Sigmoid colon (tissue), 7 donors: ENCODE measurements around the gene KCND3. TPM values are rescaled to one million over a fixed set of nuclear protein-coding genes. Genes with fewer than 3 reads are reported as not detected.

Source experiments
- DNase-seq: peaks from one replicate; pipeline ENCODE4 v3.0.0-alpha.2; 2019
- H3K27ac ChIP-seq, 4 donors: fragments of 200-600 bp; sonication (generic); one replicate each; pipeline ENCODE4 v1.5.1; 2016 to 2019; ENCODE audit warnings: mild to moderate bottlenecking in 1 of 4
- H3K27me3 ChIP-seq, 3 donors: fragments of 200-600 bp; sonication (generic); one replicate each; pipeline ENCODE4 v1.5.1; 2019; ENCODE audit warnings: mild to moderate bottlenecking in 1 of 3
- H3K36me3 ChIP-seq, 4 donors: fragments of 200-600 bp; sonication (generic); one replicate each; pipeline ENCODE4 v1.5.1; 2016 to 2019
- H3K4me1 ChIP-seq, 4 donors: fragments of 200-600 bp; sonication (generic); one replicate each; pipeline ENCODE4 v1.5.1; 2017 to 2019
- H3K4me3 ChIP-seq, 4 donors: fragments of 200-600 bp; sonication (generic); one replicate each; pipeline ENCODE4 v1.5.1; 2017 to 2019; ENCODE audit warnings: mild to moderate bottlenecking in 2 of 4, moderate library complexity in 1 of 4
- H3K9me3 ChIP-seq, 4 donors: fragments of 200-600 bp in 3 of 4; sonication (generic) in 3 of 4; one replicate each; pipeline versions ENCODE4 v1.5.1 to v1.6.1; 2013 to 2019
- EP300 ChIP-seq, 4 donors: sonication (generic); formaldehyde crosslinking; IDR thresholded peaks; one replicate each; pipeline ENCODE4 v1.6.1; 2017; ENCODE audit warnings: antibody characterized with exemption in 4 of 4
- POLR2A ChIP-seq, 2 donors: fragments of 450-650 bp; IDR thresholded peaks; one replicate each; pipeline ENCODE4 v1.6.1; 2016; ENCODE audit warnings: antibody characterized with exemption in 2 of 2, mild to moderate bottlenecking in 2 of 2, moderate library complexity in 2 of 2
- POLR2AphosphoS5 ChIP-seq, 4 donors: sonication (generic); formaldehyde crosslinking; IDR thresholded peaks; one replicate each; pipeline ENCODE4 v1.6.1; 2017; ENCODE audit warnings: antibody characterized with exemption in 4 of 4
- WGBS, 2 donors: extraction: QIAGEN DNeasy Blood & Tissue Kit; methylation state at CpG; one replicate each; pipeline ENCODE4 v1.1.7; 2013; 5-methylcytosine and 5-hydroxymethylcytosine counted together
- intact Hi-C: fragments of 100-400 bp; cut with DNase I; formaldehyde crosslinking; loops from one replicate; pipeline ENCODE4 v1.15.1; 2023
- polyA plus RNA-seq, 3 donors: library from polyadenylated mRNA; stranded (reverse); fragments of 200-250 nt; gene quantifications; one replicate each; pipeline ENCODE4 v1.2.3, GENCODE V29; 2013
- total RNA-seq, 4 donors: library from RNA; depleted of rRNA; stranded (reverse); fragments of >200 nt; gene quantifications; one replicate each; pipeline ENCODE4 v1.1.0, GENCODE V29; 2016
- TF ChIP-seq, protein P1 (sequence below), 4 experiments: fragments of 450-650 bp in 3 of 4; fragments of 200-600 bp in 1 of 4; IDR thresholded peaks; one replicate each; pipeline ENCODE4 v1.5.1; 2016 to 2019; ENCODE audit warnings: antibody characterized with exemption in 4 of 4, mild to moderate bottlenecking in 3 of 4, moderate library complexity in 2 of 4
- donor health status: healthy with polysubstance abuse.
- donor health status: Bipolar disorder and iron deficiency.
- donor health status: healthy.

The KCND3 gene
- 10 to 100 TPM in 3 of 4 donors, 1 to 10 TPM in 1; 5.9 to 18.3 (median 13.8) TPM for total RNA-seq
- 1 to 10 TPM in 1 of 3 donors, under 1 TPM in 2; 0.23 to 4.5 (median 0.60) TPM for polyA plus RNA-seq

DNA sequence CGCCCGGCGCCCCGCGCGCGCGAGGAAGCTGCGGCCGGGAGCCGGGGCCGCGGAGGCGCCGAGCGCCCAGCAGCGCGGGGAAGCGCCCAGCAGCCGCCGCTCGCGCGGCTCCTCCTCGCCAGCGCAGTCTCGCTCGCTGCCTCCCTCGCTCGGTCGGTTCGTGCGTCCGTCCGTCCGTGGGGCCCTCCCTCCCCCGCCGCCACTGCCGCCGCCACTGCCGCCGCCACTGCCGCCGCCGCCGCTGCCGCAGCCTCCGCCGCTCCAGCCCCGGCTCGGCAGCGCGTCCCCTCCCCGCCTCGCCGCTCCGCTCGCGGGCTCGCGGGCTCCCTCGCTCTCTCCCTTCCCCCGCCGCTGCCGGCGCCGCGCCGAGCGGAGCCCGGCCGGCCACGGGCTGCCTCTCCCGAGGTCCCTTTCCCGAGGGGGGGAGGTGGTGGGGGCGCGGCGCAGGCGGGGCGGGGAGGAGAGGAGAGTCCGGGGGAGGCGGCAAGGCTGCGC lies at the start of gene KCND3:
KCND3 (minus strand) TSS at position 138 of the 495 bp plus-strand sequence.
- H3K9me3 ChIP-seq = no peaks in the 10 kb centered on the region
- TF ChIP-seq EP300 (IDR thresholded peaks at IDR 0.05) (no peak), POLR2AphosphoS5 (IDR thresholded peaks at IDR 0.05) (no peak), POLR2A (IDR thresholded peaks at IDR 0.05) (no peak)
- TF ChIP-seq, protein P1, sequence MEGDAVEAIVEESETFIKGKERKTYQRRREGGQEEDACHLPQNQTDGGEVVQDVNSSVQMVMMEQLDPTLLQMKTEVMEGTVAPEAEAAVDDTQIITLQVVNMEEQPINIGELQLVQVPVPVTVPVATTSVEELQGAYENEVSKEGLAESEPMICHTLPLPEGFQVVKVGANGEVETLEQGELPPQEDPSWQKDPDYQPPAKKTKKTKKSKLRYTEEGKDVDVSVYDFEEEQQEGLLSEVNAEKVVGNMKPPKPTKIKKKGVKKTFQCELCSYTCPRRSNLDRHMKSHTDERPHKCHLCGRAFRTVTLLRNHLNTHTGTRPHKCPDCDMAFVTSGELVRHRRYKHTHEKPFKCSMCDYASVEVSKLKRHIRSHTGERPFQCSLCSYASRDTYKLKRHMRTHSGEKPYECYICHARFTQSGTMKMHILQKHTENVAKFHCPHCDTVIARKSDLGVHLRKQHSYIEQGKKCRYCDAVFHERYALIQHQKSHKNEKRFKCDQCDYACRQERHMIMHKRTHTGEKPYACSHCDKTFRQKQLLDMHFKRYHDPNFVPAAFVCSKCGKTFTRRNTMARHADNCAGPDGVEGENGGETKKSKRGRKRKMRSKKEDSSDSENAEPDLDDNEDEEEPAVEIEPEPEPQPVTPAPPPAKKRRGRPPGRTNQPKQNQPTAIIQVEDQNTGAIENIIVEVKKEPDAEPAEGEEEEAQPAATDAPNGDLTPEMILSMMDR (IDR thresholded peaks at IDR 0.05) = no peak
- peaks cover 0 to 59% (median 47%) of the 10 kb centered on the region in 4 donors for H3K4me1 ChIP-seq
- no peak for DNase-seq
- peak within 1 kb of the TSS; percentile 74 to 86 (median 84) for H3K27ac ChIP-seq
- WGBS, 2 donors = 1% methylated on average over 83 of the region's 83 CpGs
- H3K27me3 ChIP-seq = no peaks in the 10 kb centered on the region
- H3K36me3 ChIP-seq = no peaks in the 10 kb centered on the region
- intact Hi-C loops = loop anchor here (5.0 kb wide), 3 partner anchors 42 to 348 kb away; no protein-coding TSS in a partner anchor
- peak within 1 kb of the TSS; percentile 65 to 79 (median 75) for H3K4me3 ChIP-seq

DNA sequence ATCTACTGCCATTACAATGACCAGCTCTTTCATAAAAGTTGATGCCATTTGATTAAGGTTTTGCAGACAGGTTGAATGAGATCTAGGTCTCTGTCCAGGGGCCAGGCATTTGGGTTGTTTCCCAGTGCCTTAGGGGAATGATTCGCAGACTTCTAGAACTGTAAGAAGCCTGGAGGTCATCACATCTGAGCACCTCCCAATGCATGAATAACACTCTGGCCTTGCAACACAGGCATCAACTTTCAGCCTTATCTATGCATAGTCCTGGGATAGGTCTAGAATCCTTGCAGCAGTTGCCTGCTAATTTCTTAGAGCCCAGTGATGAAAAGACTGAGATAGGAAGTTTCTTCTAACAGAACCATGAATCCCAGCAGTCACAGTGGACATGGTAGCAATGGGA lies 44.8 kb upstream of the KCND3 start:
- H3K36me3 ChIP-seq = no peaks in the 10 kb centered on the region
- no peak overlapping the region for H3K4me3 ChIP-seq
- TF ChIP-seq POLR2AphosphoS5 (IDR thresholded peaks at IDR 0.05) = no peak
- TF ChIP-seq, protein P1 (IDR thresholded peaks at IDR 0.05) = no peak
- no peak for TF ChIP-seq POLR2A (IDR thresholded peaks at IDR 0.05)
- TF ChIP-seq EP300 (IDR thresholded peaks at IDR 0.05) = no peak
- H3K4me1 ChIP-seq = peaks cover 0 to 18% (median 0%) of the 10 kb centered on the region in 4 donors
- no peaks in the 10 kb centered on the region for H3K9me3 ChIP-seq
- no peak for DNase-seq
- WGBS, 2 donors = 88 to 93% methylated on average over 1 of the region's 1 CpG
- intact Hi-C loops = no loop called here
- no peaks in the 10 kb centered on the region for H3K27me3 ChIP-seq
- no peak overlapping the region for H3K27ac ChIP-seq

DNA sequence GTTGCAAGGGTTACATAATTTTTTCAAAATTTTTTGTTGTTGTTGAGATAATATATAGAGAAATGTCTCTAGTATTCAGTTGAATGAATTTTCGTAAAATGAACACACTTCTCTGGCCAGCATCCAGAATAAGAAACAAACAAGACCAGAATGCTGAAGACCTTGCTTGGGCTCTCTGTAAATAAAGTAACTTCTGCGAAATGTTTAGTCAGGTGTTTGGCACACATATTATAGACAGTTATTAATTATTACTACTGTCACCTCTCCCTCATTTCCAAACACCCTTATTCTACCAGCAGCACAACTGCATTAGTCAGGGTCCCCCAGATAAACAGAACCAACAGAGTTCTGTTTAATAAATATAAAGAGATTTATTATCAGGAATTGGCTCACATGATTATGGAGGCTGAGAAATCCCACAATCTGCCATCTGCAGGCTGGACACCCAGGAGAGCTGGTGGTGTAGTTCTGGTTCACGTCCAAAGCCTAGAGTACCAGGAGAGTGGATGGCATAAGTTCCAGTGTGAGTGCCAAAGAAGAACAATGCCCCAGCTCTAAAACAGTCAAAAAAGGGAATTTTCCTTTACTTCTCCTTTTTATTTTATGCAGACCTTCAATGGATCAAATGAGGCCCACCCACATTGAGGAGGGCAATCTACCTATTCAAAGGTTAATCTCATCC lies 44.1 kb upstream of the KCND3 start:
- Histone ChIP-seq H3K27me3 (no peaks in the 10 kb centered on the region), H3K9me3 (no peaks in the 10 kb centered on the region), H3K4me1 (peaks cover 0 to 18% (median 0%) of the 10 kb centered on the region in 4 donors), H3K4me3 (no peak overlapping the region), H3K36me3 (no peaks in the 10 kb centered on the region), H3K27ac (no peak overlapping the region)
- no peak for DNase-seq
- TF ChIP-seq POLR2AphosphoS5 (IDR thresholded peaks at IDR 0.05) (no peak), EP300 (IDR thresholded peaks at IDR 0.05) (no peak), POLR2A (IDR thresholded peaks at IDR 0.05) (no peak)
- TF ChIP-seq, protein P1 (IDR thresholded peaks at IDR 0.05) = no peak
- WGBS, 2 donors = 50 to 76% methylated on average over 3 of the region's 3 CpGs
- intact Hi-C loops = no loop called here

DNA sequence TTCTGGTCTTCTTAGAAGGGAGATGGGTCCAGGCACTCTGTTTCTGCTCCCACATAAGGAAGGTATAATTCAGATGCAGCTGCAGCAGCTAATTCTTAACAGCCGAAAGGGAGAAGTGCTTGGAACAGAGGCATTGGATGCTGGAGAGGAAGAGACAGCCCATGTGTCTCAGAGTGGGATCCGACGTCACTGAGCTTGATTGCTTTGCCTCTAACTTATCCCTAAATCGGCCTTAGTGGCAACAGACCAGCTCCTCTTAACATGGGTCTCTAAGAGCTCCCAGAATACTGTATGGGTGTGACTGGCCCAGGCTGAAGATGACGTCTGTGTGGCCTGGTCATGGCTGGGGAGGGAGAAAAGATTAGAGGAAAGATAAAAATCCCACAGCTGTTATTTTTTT lies 40.7 kb upstream of the KCND3 start:
- H3K27me3 ChIP-seq = no peaks in the 10 kb centered on the region
- H3K4me1 ChIP-seq = peaks cover 0 to 18% (median 0%) of the 10 kb centered on the region in 4 donors
- no peak overlapping the region for H3K27ac ChIP-seq
- intact Hi-C loops = no loop called here
- WGBS, 2 donors = 64 to 66% methylated on average over 5 of the region's 5 CpGs
- no peak overlapping the region for H3K4me3 ChIP-seq
- H3K9me3 ChIP-seq = no peaks in the 10 kb centered on the region
- H3K36me3 ChIP-seq = no peaks in the 10 kb centered on the region
- TF ChIP-seq POLR2AphosphoS5 (IDR thresholded peaks at IDR 0.05) (no peak), EP300 (IDR thresholded peaks at IDR 0.05) (no peak), POLR2A (IDR thresholded peaks at IDR 0.05) (no peak)
- TF ChIP-seq, protein P1 (IDR thresholded peaks at IDR 0.05) = no peak
- no peak for DNase-seq
